WTC11 (cell line): ENCODE measurements around the gene MOB4. TPM values are rescaled to one million over a fixed set of nuclear protein-coding genes. Genes with fewer than 3 reads are reported as not detected.

Source experiments
- ATF1 ChIP-seq: sonication (generic); formaldehyde crosslinking; IDR thresholded peaks from 2 replicates; pipeline ENCODE4 v1.8.1; 2023; ENCODE audit warnings: mild to moderate bottlenecking, moderate library complexity, missing genetic modification reagents
- CREB1 ChIP-seq: sonication (generic); formaldehyde crosslinking; IDR thresholded peaks from 2 replicates; pipeline ENCODE4 v1.8.0; 2023; ENCODE audit warnings: mild to moderate bottlenecking, missing genetic modification reagents
- CREM ChIP-seq: sonication (generic); formaldehyde crosslinking; IDR thresholded peaks from 2 replicates; pipeline ENCODE4 v1.8.1; 2022; ENCODE audit warnings: mild to moderate bottlenecking, missing genetic modification reagents, moderate library complexity
- E2F5 ChIP-seq: sonication (generic); formaldehyde crosslinking; IDR thresholded peaks from 2 replicates; pipeline ENCODE4 v1.8.1; 2022; ENCODE audit warnings: mild to moderate bottlenecking, moderate library complexity, missing genetic modification reagents
- ERG ChIP-seq: fragments of 250-450 bp; sonication (Bioruptor Pico); IDR thresholded peaks from 2 replicates; pipeline ENCODE4 v1.8.0; 2021; ENCODE audit warnings: mild to moderate bottlenecking
- ESRRA ChIP-seq: sonication (generic); formaldehyde crosslinking; IDR thresholded peaks from 2 replicates; pipeline ENCODE4 v1.8.1; 2022; ENCODE audit warnings: mild to moderate bottlenecking, missing genetic modification reagents, borderline replicate concordance
- FOXK1 ChIP-seq: sonication (generic); formaldehyde crosslinking; IDR thresholded peaks from 2 replicates; pipeline ENCODE4 v1.8.0; 2022; ENCODE audit warnings: mild to moderate bottlenecking, moderate library complexity, missing genetic modification reagents
- GTF2I ChIP-seq: fragments of 250-450 bp; sonication (Bioruptor Pico); conservative IDR thresholded peaks from 2 replicates; pipeline ENCODE4 v1.4.0; 2021; ENCODE audit warnings: mild to moderate bottlenecking
- IRF2 ChIP-seq: sonication (generic); formaldehyde crosslinking; IDR thresholded peaks from 2 replicates; pipeline ENCODE4 v1.8.0; 2022; ENCODE audit warnings: low read depth, missing genetic modification reagents, borderline replicate concordance
- MLX ChIP-seq: sonication (generic); formaldehyde crosslinking; IDR thresholded peaks from 2 replicates; pipeline ENCODE4 v1.8.1; 2023; ENCODE audit warnings: mild to moderate bottlenecking, missing genetic modification reagents, moderate library complexity
- MYBL2 ChIP-seq: sonication (generic); formaldehyde crosslinking; IDR thresholded peaks from 2 replicates; pipeline ENCODE4 v1.8.1; 2023; ENCODE audit warnings: mild to moderate bottlenecking, moderate library complexity, missing genetic modification reagents
- NFATC4 ChIP-seq: fragments of 250-450 bp; sonication (Bioruptor Pico); IDR thresholded peaks from 2 replicates; pipeline ENCODE4 v1.9.0; 2021; ENCODE audit warnings: mild to moderate bottlenecking
- NFYB ChIP-seq: sonication (generic); formaldehyde crosslinking; conservative IDR thresholded peaks from 2 replicates; pipeline ENCODE4 v1.8.0; 2022; ENCODE audit warnings: low read depth, missing genetic modification reagents
- NR1H2 ChIP-seq: sonication (generic); formaldehyde crosslinking; IDR thresholded peaks from 2 replicates; pipeline ENCODE4 v1.9.0; 2021; ENCODE audit warnings: mild to moderate bottlenecking, moderate library complexity, missing genetic modification reagents
- NR3C1 ChIP-seq: sonication (generic); formaldehyde crosslinking; conservative IDR thresholded peaks from 2 replicates; pipeline ENCODE4 v1.8.1; 2023; ENCODE audit warnings: low read depth, mild to moderate bottlenecking, missing genetic modification reagents
- PREB ChIP-seq: sonication (generic); formaldehyde crosslinking; IDR thresholded peaks from 2 replicates; pipeline ENCODE4 v1.8.1; 2022; ENCODE audit warnings: mild to moderate bottlenecking, missing genetic modification reagents, moderate library complexity, borderline replicate concordance
- PRRX2 ChIP-seq: fragments of 250-450 bp; sonication (Bioruptor Pico); IDR thresholded peaks from 2 replicates; pipeline ENCODE4 v1.8.0; 2021; ENCODE audit warnings: mild to moderate bottlenecking
- RELA ChIP-seq: sonication (generic); formaldehyde crosslinking; IDR thresholded peaks from 2 replicates; pipeline ENCODE4 v1.8.1; 2022; ENCODE audit warnings: missing genetic modification reagents, mild to moderate bottlenecking, borderline replicate concordance
- RORB ChIP-seq: fragments of 250-450 bp; sonication (Bioruptor Pico); IDR thresholded peaks from 2 replicates; pipeline ENCODE4 v1.9.0; 2021; ENCODE audit warnings: mild to moderate bottlenecking
- SMAD3 ChIP-seq: sonication (generic); formaldehyde crosslinking; IDR thresholded peaks from 2 replicates; pipeline ENCODE4 v1.8.0; 2022; ENCODE audit warnings: missing genetic modification reagents, mild to moderate bottlenecking, borderline replicate concordance
- SOX15 ChIP-seq: fragments of 250-450 bp; sonication (Bioruptor Pico); IDR thresholded peaks from 2 replicates; pipeline ENCODE4 v1.9.0; 2021; ENCODE audit warnings: mild to moderate bottlenecking
- SP1 ChIP-seq: sonication (generic); formaldehyde crosslinking; conservative IDR thresholded peaks from 2 replicates; pipeline ENCODE4 v1.8.1; 2022; ENCODE audit warnings: missing genetic modification reagents
- ZBTB21 ChIP-seq: sonication (generic); formaldehyde crosslinking; IDR thresholded peaks from 2 replicates; pipeline ENCODE4 v1.8.1; 2023; ENCODE audit warnings: mild to moderate bottlenecking, missing genetic modification reagents, borderline replicate concordance
- ZNF263 ChIP-seq: sonication (generic); formaldehyde crosslinking; IDR thresholded peaks from 2 replicates; pipeline ENCODE4 v1.8.1; 2022; ENCODE audit warnings: low read depth, mild to moderate bottlenecking, moderate library complexity, missing genetic modification reagents
- total RNA-seq: library from RNA; stranded (reverse); gene quantifications from 3 replicates; pipeline ENCODE4 v1.2.3, GENCODE V29; 2021
- TF ChIP-seq, protein P1 (sequence below): sonication (generic); formaldehyde crosslinking; IDR thresholded peaks from 2 replicates; pipeline ENCODE4 v1.8.0; 2023; ENCODE audit warnings: missing genetic modification reagents
- TF ChIP-seq, protein P2 (sequence below): sonication (generic); formaldehyde crosslinking; IDR thresholded peaks from 2 replicates; pipeline ENCODE4 v1.8.0; 2022; ENCODE audit warnings: missing genetic modification reagents
- TF ChIP-seq, protein P3 (sequence below): sonication (generic); formaldehyde crosslinking; IDR thresholded peaks from 2 replicates; pipeline ENCODE4 v1.8.1; 2023; ENCODE audit warnings: mild to moderate bottlenecking, moderate library complexity, missing genetic modification reagents
- TF ChIP-seq, protein P4 (sequence below): sonication (generic); formaldehyde crosslinking; IDR thresholded peaks from 2 replicates; pipeline ENCODE4 v1.8.0; 2022; ENCODE audit warnings: mild to moderate bottlenecking, missing genetic modification reagents

Gene MOB4
- total RNA-seq, 1 experiment from 2014 or later = 47.8 TPM

DNA sequence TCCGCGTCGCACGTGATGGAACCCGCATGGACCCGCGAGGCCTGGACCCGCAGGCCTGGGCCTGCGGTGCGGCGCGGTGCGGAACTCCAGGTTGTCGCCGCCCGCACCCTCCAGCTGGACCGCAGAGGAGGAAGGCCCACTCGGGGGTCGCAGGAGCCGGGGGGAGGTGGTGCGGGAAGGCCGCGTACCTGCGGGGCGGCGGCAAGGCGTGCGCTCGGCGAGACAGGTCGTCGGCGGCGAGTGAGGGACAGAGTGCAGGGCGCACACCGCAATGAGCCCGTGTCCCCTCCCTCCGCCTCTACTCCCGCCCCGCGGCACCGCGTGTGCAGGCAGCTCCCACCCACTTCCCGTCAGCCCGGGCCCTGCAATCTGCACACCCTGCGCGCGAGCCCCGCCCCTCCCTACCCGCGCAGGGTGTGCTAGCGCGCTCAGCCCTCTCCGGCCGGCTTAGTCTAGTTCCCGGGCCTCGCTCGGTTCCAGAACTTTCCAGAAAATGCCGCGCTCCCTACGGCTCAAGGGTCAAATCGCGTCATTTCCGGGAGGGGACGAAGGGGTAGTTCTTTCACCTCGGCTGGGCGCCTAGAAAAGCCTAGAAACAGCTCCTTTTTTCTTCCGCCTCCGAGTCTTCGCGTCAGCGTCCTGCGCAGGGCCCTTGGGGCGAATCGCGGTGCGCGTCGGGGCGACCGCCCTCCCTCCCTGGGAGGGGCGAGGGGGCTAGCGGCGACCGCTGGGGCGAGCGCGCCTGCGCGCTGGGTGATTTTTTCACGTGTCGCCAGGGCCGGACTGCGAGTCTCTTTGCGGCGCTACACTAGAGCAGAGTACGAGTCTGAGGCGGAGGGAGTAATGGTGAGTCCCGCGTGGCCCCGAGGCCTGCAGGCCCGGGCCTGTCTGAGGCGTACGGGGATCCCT, 16.0 kb upstream of the MOB4 start, which contains the start of the genes HSPD1 and HSPE1 (continued):
- TF ChIP-seq, protein P1, sequence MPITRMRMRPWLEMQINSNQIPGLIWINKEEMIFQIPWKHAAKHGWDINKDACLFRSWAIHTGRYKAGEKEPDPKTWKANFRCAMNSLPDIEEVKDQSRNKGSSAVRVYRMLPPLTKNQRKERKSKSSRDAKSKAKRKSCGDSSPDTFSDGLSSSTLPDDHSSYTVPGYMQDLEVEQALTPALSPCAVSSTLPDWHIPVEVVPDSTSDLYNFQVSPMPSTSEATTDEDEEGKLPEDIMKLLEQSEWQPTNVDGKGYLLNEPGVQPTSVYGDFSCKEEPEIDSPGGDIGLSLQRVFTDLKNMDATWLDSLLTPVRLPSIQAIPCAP (CRISPR knock-in tag) = peak; percentile 69; the same call in 1 of the 2 replicates
- TF ChIP-seq NR1H2 = 0 out of 2 replicates have a peak, but pooled peaks have one; percentile 33
- peak; percentile 61; the same call in 1 of the 2 replicates for TF ChIP-seq ATF1
- TF ChIP-seq ESRRA (CRISPR knock-in tag) = 0 out of 2 replicates have a peak, but pooled peaks have one; percentile 54
- TF ChIP-seq E2F5 (CRISPR knock-in tag) = peak; percentile 95
- TF ChIP-seq, protein P2, sequence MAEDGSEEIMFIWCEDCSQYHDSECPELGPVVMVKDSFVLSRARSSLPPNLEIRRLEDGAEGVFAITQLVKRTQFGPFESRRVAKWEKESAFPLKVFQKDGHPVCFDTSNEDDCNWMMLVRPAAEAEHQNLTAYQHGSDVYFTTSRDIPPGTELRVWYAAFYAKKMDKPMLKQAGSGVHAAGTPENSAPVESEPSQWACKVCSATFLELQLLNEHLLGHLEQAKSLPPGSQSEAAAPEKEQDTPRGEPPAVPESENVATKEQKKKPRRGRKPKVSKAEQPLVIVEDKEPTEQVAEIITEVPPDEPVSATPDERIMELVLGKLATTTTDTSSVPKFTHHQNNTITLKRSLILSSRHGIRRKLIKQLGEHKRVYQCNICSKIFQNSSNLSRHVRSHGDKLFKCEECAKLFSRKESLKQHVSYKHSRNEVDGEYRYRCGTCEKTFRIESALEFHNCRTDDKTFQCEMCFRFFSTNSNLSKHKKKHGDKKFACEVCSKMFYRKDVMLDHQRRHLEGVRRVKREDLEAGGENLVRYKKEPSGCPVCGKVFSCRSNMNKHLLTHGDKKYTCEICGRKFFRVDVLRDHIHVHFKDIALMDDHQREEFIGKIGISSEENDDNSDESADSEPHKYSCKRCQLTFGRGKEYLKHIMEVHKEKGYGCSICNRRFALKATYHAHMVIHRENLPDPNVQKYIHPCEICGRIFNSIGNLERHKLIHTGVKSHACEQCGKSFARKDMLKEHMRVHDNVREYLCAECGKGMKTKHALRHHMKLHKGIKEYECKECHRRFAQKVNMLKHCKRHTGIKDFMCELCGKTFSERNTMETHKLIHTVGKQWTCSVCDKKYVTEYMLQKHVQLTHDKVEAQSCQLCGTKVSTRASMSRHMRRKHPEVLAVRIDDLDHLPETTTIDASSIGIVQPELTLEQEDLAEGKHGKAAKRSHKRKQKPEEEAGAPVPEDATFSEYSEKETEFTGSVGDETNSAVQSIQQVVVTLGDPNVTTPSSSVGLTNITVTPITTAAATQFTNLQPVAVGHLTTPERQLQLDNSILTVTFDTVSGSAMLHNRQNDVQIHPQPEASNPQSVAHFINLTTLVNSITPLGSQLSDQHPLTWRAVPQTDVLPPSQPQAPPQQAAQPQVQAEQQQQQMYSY (CRISPR knock-in tag) = peak; percentile 42
- TF ChIP-seq SOX15 (CRISPR knock-in tag) = no peak
- peak; percentile 81; the same call in 1 of the 2 replicates for TF ChIP-seq PREB (CRISPR knock-in tag)
- TF ChIP-seq CREM (CRISPR knock-in tag) = peak; percentile 93
- TF ChIP-seq, protein P3, sequence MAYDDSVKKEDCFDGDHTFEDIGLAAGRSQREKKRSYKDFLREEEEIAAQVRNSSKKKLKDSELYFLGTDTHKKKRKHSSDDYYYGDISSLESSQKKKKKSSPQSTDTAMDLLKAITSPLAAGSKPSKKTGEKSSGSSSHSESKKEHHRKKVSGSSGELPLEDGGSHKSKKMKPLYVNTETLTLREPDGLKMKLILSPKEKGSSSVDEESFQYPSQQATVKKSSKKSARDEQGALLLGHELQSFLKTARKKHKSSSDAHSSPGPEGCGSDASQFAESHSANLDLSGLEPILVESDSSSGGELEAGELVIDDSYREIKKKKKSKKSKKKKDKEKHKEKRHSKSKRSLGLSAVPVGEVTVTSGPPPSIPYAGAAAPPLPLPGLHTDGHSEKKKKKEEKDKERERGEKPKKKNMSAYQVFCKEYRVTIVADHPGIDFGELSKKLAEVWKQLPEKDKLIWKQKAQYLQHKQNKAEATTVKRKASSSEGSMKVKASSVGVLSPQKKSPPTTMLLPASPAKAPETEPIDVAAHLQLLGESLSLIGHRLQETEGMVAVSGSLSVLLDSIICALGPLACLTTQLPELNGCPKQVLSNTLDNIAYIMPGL = peak; percentile 91
- TF ChIP-seq MLX (CRISPR knock-in tag) = peak; percentile 92; the same call in 1 of the 2 replicates
- peak; percentile 92 for TF ChIP-seq RELA (CRISPR knock-in tag)
- no peak for TF ChIP-seq IRF2 (CRISPR knock-in tag)
- TF ChIP-seq SMAD3 (CRISPR knock-in tag) = peak; percentile 97
- no peak for TF ChIP-seq NR3C1 (CRISPR knock-in tag)
- no peak for TF ChIP-seq NFATC4
- peak; percentile 63; the same call in 1 of the 2 replicates for TF ChIP-seq MYBL2
- peak; percentile 35; the same call in 1 of the 2 replicates for TF ChIP-seq NFYB (CRISPR knock-in tag)
- no peak for TF ChIP-seq PRRX2 (CRISPR knock-in tag)
- peak; percentile 100 for TF ChIP-seq SP1
- peak; percentile 58; the same call in 1 of the 2 replicates for TF ChIP-seq ZBTB21
- 0 out of 2 replicates have a peak, but pooled peaks have one; percentile 66 for TF ChIP-seq FOXK1 (CRISPR knock-in tag)
- TF ChIP-seq ERG (CRISPR knock-in tag) = 0 out of 2 replicates have a peak, but pooled peaks have one; percentile 23
- no peak for TF ChIP-seq GTF2I (CRISPR knock-in tag)
- peak; percentile 58; the same call in 1 of the 2 replicates for TF ChIP-seq CREB1 (CRISPR knock-in tag)
- TF ChIP-seq ZNF263 (CRISPR knock-in tag) = peak; percentile 70
- no peak for TF ChIP-seq RORB (CRISPR knock-in tag)
- TF ChIP-seq, protein P4, sequence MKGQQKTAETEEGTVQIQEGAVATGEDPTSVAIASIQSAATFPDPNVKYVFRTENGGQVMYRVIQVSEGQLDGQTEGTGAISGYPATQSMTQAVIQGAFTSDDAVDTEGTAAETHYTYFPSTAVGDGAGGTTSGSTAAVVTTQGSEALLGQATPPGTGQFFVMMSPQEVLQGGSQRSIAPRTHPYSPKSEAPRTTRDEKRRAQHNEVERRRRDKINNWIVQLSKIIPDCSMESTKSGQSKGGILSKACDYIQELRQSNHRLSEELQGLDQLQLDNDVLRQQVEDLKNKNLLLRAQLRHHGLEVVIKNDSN = peak; percentile 53; the same call in 1 of the 2 replicates
